H9 (cell line): ENCODE measurements around the gene KCNK1. TPM values are rescaled to one million over a fixed set of nuclear protein-coding genes. Genes with fewer than 3 reads are reported as not detected.

Experiments
- DNase-seq: peaks from one replicate; pipeline ENCODE4 v3.0.0-alpha.2; 2017
- H2AFZ ChIP-seq: one replicate; pipeline ENCODE4 v1.6.1; 2013; ENCODE audit warnings: mild to moderate bottlenecking, low read length, control low read depth, moderate library complexity
- H2AK5ac ChIP-seq: 2 replicates; pipeline ENCODE4 v1.6.1; 2013; ENCODE audit warnings: low read length, control low read depth, mixed read lengths; ENCODE audit not compliant: insufficient read length
- H2BK120ac ChIP-seq: one replicate; pipeline ENCODE4 v1.6.1; 2013; ENCODE audit warnings: low read depth, mild to moderate bottlenecking, low read length, control low read depth, inconsistent platforms; ENCODE audit not compliant: poor library complexity, severe bottlenecking
- H2BK12ac ChIP-seq: 2 replicates; pipeline ENCODE4 v1.6.1; 2013; ENCODE audit warnings: low read length, control low read depth, mixed read lengths, low read depth; ENCODE audit not compliant: insufficient read length
- H2BK15ac ChIP-seq: 2 replicates; pipeline ENCODE4 v1.6.1; 2013; ENCODE audit warnings: low read depth, low read length, control low read depth
- H2BK20ac ChIP-seq: one replicate; pipeline ENCODE4 v1.6.1; 2013; ENCODE audit warnings: low read depth, mild to moderate bottlenecking, low read length, control low read depth, inconsistent platforms; ENCODE audit not compliant: poor library complexity, severe bottlenecking
- H2BK5ac ChIP-seq: 2 replicates; pipeline ENCODE4 v1.6.1; 2013; ENCODE audit warnings: low read length, control low read depth, mixed read lengths; ENCODE audit not compliant: insufficient read length
- H3K14ac ChIP-seq: 2 replicates; pipeline ENCODE4 v1.6.1; 2013; ENCODE audit warnings: low read length, control low read depth; ENCODE audit not compliant: insufficient read depth
- H3K18ac ChIP-seq: 2 replicates; pipeline ENCODE4 v1.6.1; 2013; ENCODE audit warnings: low read depth, mild to moderate bottlenecking, mixed read lengths, low read length, control low read depth; ENCODE audit not compliant: insufficient read length
- H3K23ac ChIP-seq: 2 replicates; pipeline ENCODE4 v1.6.1; 2013; ENCODE audit warnings: low read length, control low read depth, mixed read lengths, low read depth; ENCODE audit not compliant: insufficient read length
- H3K23me2 ChIP-seq: 2 replicates; pipeline ENCODE4 v1.6.1; 2013; ENCODE audit warnings: low read depth, mild to moderate bottlenecking, mixed read lengths, low read length, control low read depth; ENCODE audit not compliant: insufficient read length, poor library complexity, severe bottlenecking
- H3K27ac ChIP-seq: 2 replicates; pipeline ENCODE4 v1.5.1; 2013; ENCODE audit warnings: low read length, control low read depth, mixed read lengths, low read depth; ENCODE audit not compliant: insufficient read length
- H3K27me3 ChIP-seq: 2 replicates; pipeline ENCODE4 v1.6.1; 2013; ENCODE audit warnings: low read length, control low read depth, inconsistent platforms; ENCODE audit not compliant: insufficient read depth
- H3K4ac ChIP-seq: 2 replicates; pipeline ENCODE4 v1.6.1; 2013; ENCODE audit warnings: low read depth, mild to moderate bottlenecking, control low read depth, inconsistent platforms, low read length, moderate library complexity
- H3K4me1 ChIP-seq: 2 replicates; pipeline ENCODE4 v1.6.1; 2013; ENCODE audit warnings: low read length, control low read depth, inconsistent platforms; ENCODE audit not compliant: insufficient read depth
- H3K4me2 ChIP-seq: 2 replicates; pipeline ENCODE4 v1.6.1; 2013; ENCODE audit warnings: low read length, control low read depth, mixed read lengths; ENCODE audit not compliant: insufficient read length, insufficient read depth
- H3K56ac ChIP-seq: 2 replicates; pipeline ENCODE4 v1.6.1; 2013; ENCODE audit warnings: low read depth, mild to moderate bottlenecking, mixed read lengths, low read length, control low read depth; ENCODE audit not compliant: insufficient read length
- H3K79me1 ChIP-seq: 2 replicates; pipeline ENCODE4 v1.6.1; 2013; ENCODE audit warnings: low read depth, mild to moderate bottlenecking, moderate library complexity, low read length, control low read depth, inconsistent platforms; ENCODE audit not compliant: insufficient read depth, poor library complexity, severe bottlenecking
- H3K79me2 ChIP-seq: 2 replicates; pipeline ENCODE4 v1.6.1; 2013; ENCODE audit warnings: low read length, control low read depth, inconsistent platforms; ENCODE audit not compliant: insufficient read depth
- H3K9ac ChIP-seq: 2 replicates; pipeline ENCODE4 v1.6.1; 2013; ENCODE audit warnings: low read length, control low read depth, mixed read lengths; ENCODE audit not compliant: insufficient read length; ENCODE audit errors: extremely low read depth
- H3K9me3 ChIP-seq: one replicate; pipeline ENCODE4 v1.6.1; 2013; ENCODE audit warnings: low read depth, low read length, inconsistent platforms; ENCODE audit not compliant: control insufficient read depth
- H3T11ph ChIP-seq: one replicate; pipeline ENCODE4 v1.6.1; 2013; ENCODE audit warnings: mild to moderate bottlenecking, low read length, control low read depth, inconsistent platforms
- H4K20me1 ChIP-seq: one replicate; pipeline ENCODE4 v1.6.1; 2013; ENCODE audit not compliant: control insufficient read depth, insufficient read length, insufficient read depth
- H4K5ac ChIP-seq: 2 replicates; pipeline ENCODE4 v1.6.1; 2013; ENCODE audit warnings: low read depth, mild to moderate bottlenecking, mixed read lengths, low read length, control low read depth; ENCODE audit not compliant: insufficient read length
- H4K8ac ChIP-seq: replicated peaks from 2 replicates; pipeline ENCODE4 v1.6.1; 2013; ENCODE audit warnings: low read length, control low read depth, mixed read lengths, low read depth; ENCODE audit not compliant: insufficient read length
- H4K91ac ChIP-seq: 2 replicates; pipeline ENCODE4 v1.6.1; 2013; ENCODE audit warnings: low read depth, mild to moderate bottlenecking, moderate library complexity, mixed read lengths, low read length, control low read depth; ENCODE audit not compliant: insufficient read length
- H3K27ac Mint-ChIP-seq, 3 experiments: 2 replicates in 2 of 3; 3 replicates in 1 of 3; pipeline ENCODE4 v1.8.0; 2020 to 2021; ENCODE audit warnings: mixed read lengths in 3 of 3, mild to moderate bottlenecking in 1 of 3, moderate library complexity in 1 of 3
- H3K27me3 Mint-ChIP-seq: 2 replicates; pipeline ENCODE4 v1.8.0; 2021; ENCODE audit warnings: low read depth, mild to moderate bottlenecking, moderate library complexity, mixed read lengths
- H3K36me3 Mint-ChIP-seq, 3 experiments: 2 replicates in 2 of 3; 3 replicates in 1 of 3; pipeline ENCODE4 v1.8.0; 2020 to 2021; ENCODE audit warnings: low read depth in 3 of 3, mixed read lengths in 3 of 3; ENCODE audit not compliant: insufficient read depth in 1 of 3
- H3K4me1 Mint-ChIP-seq, 2 experiments: 2 replicates each; pipeline ENCODE4 v1.8.0; 2020; ENCODE audit warnings: mixed read lengths in 2 of 2
- H3K4me3 Mint-ChIP-seq, 2 experiments: 2 replicates in 1 of 2; 3 replicates in 1 of 2; pipeline ENCODE4 v1.8.0; 2020 to 2021; ENCODE audit warnings: mild to moderate bottlenecking in 2 of 2, mixed read lengths in 2 of 2, moderate library complexity in 1 of 2
- H3K9me3 Mint-ChIP-seq, 2 experiments: 2 replicates in 1 of 2; 3 replicates in 1 of 2; pipeline ENCODE4 v1.8.0; 2020; ENCODE audit warnings: mild to moderate bottlenecking in 2 of 2, mixed read lengths in 2 of 2, moderate library complexity in 1 of 2
- CTCF ChIP-seq: fragments of 200-600 bp; sonication (generic); conservative IDR thresholded peaks from 3 replicates; pipeline ENCODE4 v1.8.0; 2021; ENCODE audit warnings: antibody characterized with exemption, mild to moderate bottlenecking
- WGBS: extraction: QIAGEN DNeasy Blood & Tissue Kit; methylation state at CpG from one replicate; pipeline ENCODE4 v1.1.7; 2013; ENCODE audit warnings: missing lambda C conversion rate, low lambda C conversion rate, mixed read lengths; ENCODE audit not compliant: insufficient read length; ENCODE audit errors: extremely low coverage; 5-methylcytosine and 5-hydroxymethylcytosine counted together
- total RNA-seq: library from RNA; stranded (reverse); gene quantifications from 2 replicates; pipeline ENCODE4 v1.2.1, GENCODE V29; 2021

The KCNK1 gene
- total RNA-seq, 1 experiment from 2014 or later: 9.9 TPM

GRCh38 chr1:233714631-233715217 lies 100.8 kb downstream of the KCNK1 start:
- Histone ChIP-seq H3K9me3 (no peaks in the 10 kb centered on the region), H3K14ac (no peak overlapping the region), H3K4ac (no peak overlapping the region), H2BK20ac (no peak overlapping the region), H3T11ph (no peak overlapping the region), H2AFZ (no peak overlapping the region), H2BK5ac (no peak overlapping the region), H3K23ac (no peak overlapping the region), H3K9ac (no peak overlapping the region), H3K79me2 (no peaks in the 10 kb centered on the region), H4K5ac (no peak overlapping the region), H3K18ac (no peak overlapping the region), H3K4me2 (no peak overlapping the region), H4K20me1 (no peaks in the 10 kb centered on the region), H3K27me3 (no peaks in the 10 kb centered on the region), H3K56ac (no peak overlapping the region), H3K27ac (no peak overlapping the region), H4K91ac (no peak overlapping the region), H3K79me1 (no peaks in the 10 kb centered on the region), H2BK12ac (no peak overlapping the region), H2BK15ac (no peak overlapping the region), H3K23me2 (no peaks in the 10 kb centered on the region), H2AK5ac (no peak overlapping the region), H3K4me1 (no peaks in the 10 kb centered on the region), H2BK120ac (no peak overlapping the region), H4K8ac (no peak overlapping the region)
- Mint-ChIP-seq H3K27me3 (no peaks in the 10 kb centered on the region; the same call in 1 of the 2 replicates), H3K4me3 (no peak overlapping the region), H3K4me1 (peaks cover 2 to 8% of the 10 kb centered on the region in 2 experiments; a peak in 2 of 4 replicates), H3K27ac (no peak overlapping the region), H3K36me3 (peaks cover 0 to 4% (median 2%) of the 10 kb centered on the region in 3 experiments; a peak in 4 of 7 replicates), H3K9me3 (peaks cover 8 to 15% of the 10 kb centered on the region in 2 experiments; a peak in 4 of 5 replicates)
- DNase-seq: no peak
- no peak for TF ChIP-seq CTCF
- no CpG with 5 or more reads among the region's 4 CpGs for WGBS
